K562 (cell line): ENCODE data around the gene BFSP2. TPM values are rescaled to one million over a fixed set of nuclear protein-coding genes. Genes with fewer than 3 reads are reported as not detected.

ENCODE experiments used
- PRMT5 ChIP-seq: sonication (generic); formaldehyde crosslinking; IDR thresholded peaks from 2 replicates; pipeline ENCODE4 v1.5.0; 2020; ENCODE audit warnings: missing genetic modification reagents
- SMC3 ChIP-seq: conservative IDR thresholded peaks from 2 replicates; pipeline ENCODE4 v1.6.1; 2011; ENCODE audit warnings: low read depth, low read length, improper control_type of control experiment; ENCODE audit not compliant: insufficient read depth
- ZBTB43 ChIP-seq: sonication (generic); formaldehyde crosslinking; IDR thresholded peaks from 2 replicates; pipeline ENCODE4 v1.8.0; 2023; ENCODE audit warnings: mild to moderate bottlenecking, missing genetic modification reagents
- polyA plus RNA-seq, 8 experiments: library from polyadenylated mRNA; depleted of rRNA in 4 of 8; stranded (reverse) in 5 of 8; unstranded in 3 of 8; fragments of >200 nt; fragmentation: Nextera tagmentation in 2 of 8; fragmentation: Illumina TruSeq in 1 of 8; extraction: Ambion mirVana in 2 of 8; extraction: Trizol in 1 of 8; gene quantifications; 2 replicates each; pipeline versions ENCODE4 v1.2.1 to v1.2.3, GENCODE V29; 2011 to 2014; ENCODE audit warnings: inconsistent platforms in 1 of 8, missing spikeins in 1 of 8
- total RNA-seq, 7 experiments: library from RNA; depleted of rRNA in 6 of 7; stranded (reverse); fragments of >200 nt in 6 of 7; fragmentation: Illumina TruSeq in 2 of 7; extraction: Trizol in 2 of 7; gene quantifications; 2 replicates each; pipeline versions ENCODE4 v1.2.1 to v1.2.3, GENCODE V29; 2011 to 2021; ENCODE audit warnings: low replicate concordance in 1 of 7
- TF ChIP-seq, protein P1 (sequence below): fragments of 200-800 bp; sonication (Bioruptor generic); IDR thresholded peaks from 2 replicates; pipeline ENCODE4 v1.6.1; 2016; ENCODE audit warnings: missing genetic modification characterization, missing compliant biosample characterization

Gene BFSP2
- total and polyA plus RNA-seq, 9 of the 15 experiments (the other 6 are each of a cell fraction or from before 2014, with no cell fraction given) = not detected

GRCh38 chr3:133361011-133361410 lies 38.8 kb upstream of the BFSP2 start (continued):
- TF ChIP-seq, protein P1, sequence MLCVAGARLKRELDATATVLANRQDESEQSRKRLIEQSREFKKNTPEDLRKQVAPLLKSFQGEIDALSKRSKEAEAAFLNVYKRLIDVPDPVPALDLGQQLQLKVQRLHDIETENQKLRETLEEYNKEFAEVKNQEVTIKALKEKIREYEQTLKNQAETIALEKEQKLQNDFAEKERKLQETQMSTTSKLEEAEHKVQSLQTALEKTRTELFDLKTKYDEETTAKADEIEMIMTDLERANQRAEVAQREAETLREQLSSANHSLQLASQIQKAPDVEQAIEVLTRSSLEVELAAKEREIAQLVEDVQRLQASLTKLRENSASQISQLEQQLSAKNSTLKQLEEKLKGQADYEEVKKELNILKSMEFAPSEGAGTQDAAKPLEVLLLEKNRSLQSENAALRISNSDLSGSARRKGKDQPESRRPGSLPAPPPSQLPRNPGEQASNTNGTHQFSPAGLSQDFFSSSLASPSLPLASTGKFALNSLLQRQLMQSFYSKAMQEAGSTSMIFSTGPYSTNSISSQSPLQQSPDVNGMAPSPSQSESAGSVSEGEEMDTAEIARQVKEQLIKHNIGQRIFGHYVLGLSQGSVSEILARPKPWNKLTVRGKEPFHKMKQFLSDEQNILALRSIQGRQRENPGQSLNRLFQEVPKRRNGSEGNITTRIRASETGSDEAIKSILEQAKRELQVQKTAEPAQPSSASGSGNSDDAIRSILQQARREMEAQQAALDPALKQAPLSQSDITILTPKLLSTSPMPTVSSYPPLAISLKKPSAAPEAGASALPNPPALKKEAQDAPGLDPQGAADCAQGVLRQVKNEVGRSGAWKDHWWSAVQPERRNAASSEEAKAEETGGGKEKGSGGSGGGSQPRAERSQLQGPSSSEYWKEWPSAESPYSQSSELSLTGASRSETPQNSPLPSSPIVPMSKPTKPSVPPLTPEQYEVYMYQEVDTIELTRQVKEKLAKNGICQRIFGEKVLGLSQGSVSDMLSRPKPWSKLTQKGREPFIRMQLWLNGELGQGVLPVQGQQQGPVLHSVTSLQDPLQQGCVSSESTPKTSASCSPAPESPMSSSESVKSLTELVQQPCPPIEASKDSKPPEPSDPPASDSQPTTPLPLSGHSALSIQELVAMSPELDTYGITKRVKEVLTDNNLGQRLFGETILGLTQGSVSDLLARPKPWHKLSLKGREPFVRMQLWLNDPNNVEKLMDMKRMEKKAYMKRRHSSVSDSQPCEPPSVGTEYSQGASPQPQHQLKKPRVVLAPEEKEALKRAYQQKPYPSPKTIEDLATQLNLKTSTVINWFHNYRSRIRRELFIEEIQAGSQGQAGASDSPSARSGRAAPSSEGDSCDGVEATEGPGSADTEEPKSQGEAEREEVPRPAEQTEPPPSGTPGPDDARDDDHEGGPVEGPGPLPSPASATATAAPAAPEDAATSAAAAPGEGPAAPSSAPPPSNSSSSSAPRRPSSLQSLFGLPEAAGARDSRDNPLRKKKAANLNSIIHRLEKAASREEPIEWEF (CRISPR knock-in tag) = no peak
- TF ChIP-seq ZBTB43 (CRISPR knock-in tag) = no peak
- TF ChIP-seq SMC3 = no peak
- TF ChIP-seq PRMT5 (CRISPR knock-in tag) = no peak
